Activated B cell treated with CpG ODN at 0.5 μM for 24 hours (primary cell): ENCODE results near the gene SEZ6L. TPM values are rescaled to one million over a fixed set of nuclear protein-coding genes. Genes with fewer than 3 reads are reported as not detected.

Experiments used
- ATAC-seq: fragments of 200-7000 bp; cut with Tn5 transposase; one replicate; pipeline ENCODE4 v1.10.0; 2021; ENCODE audit warnings: low read depth, mild to moderate bottlenecking, moderate library complexity
- CTCF ChIA-PET: fragments of 350-600 bp; sonication (Branson Sonifier 250); formaldehyde crosslinking; loops from one replicate; lab custom pipeline; 2021; ENCODE audit warnings: antibody characterized with exemption; lab: Charles Lee
- POLR2A ChIA-PET: fragments of 350-600 bp; sonication (Branson Sonifier 250); formaldehyde crosslinking; loops from one replicate; lab custom pipeline; 2021; ENCODE audit warnings: antibody characterized with exemption; lab: Charles Lee
- DNase-seq: peaks from one replicate; pipeline ENCODE4 v3.0.0; 2022
- H3K27ac Mint-ChIP-seq: one replicate; pipeline ENCODE4 v1.8.0; 2020; ENCODE audit warnings: mixed read lengths
- H3K27me3 Mint-ChIP-seq: one replicate; pipeline ENCODE4 v1.8.0; 2021; ENCODE audit warnings: mixed read lengths
- H3K36me3 Mint-ChIP-seq: one replicate; pipeline ENCODE4 v1.8.0; 2021; ENCODE audit warnings: low read depth, mixed read lengths
- H3K4me1 Mint-ChIP-seq: one replicate; pipeline ENCODE4 v1.8.0; 2021; ENCODE audit warnings: mixed read lengths
- H3K4me3 Mint-ChIP-seq: one replicate; pipeline ENCODE4 v1.8.0; 2020; ENCODE audit warnings: mild to moderate bottlenecking, mixed read lengths
- H3K9me3 Mint-ChIP-seq: one replicate; pipeline ENCODE4 v1.8.0; 2020; ENCODE audit warnings: mixed read lengths
- CTCF ChIP-seq: fragments of 200-600 bp; IDR thresholded peaks from one replicate; pipeline ENCODE4 v1.8.0; 2022; ENCODE audit warnings: antibody characterized with exemption, mild to moderate bottlenecking
- intact Hi-C: fragments of 100-400 bp; cut with micrococcal nuclease; formaldehyde crosslinking; loops from one replicate; pipeline ENCODE4 v1.15.1; 2024
- total RNA-seq: library from RNA; stranded (reverse); gene quantifications from 2 replicates; pipeline ENCODE4 v1.2.3, GENCODE V29; 2022

SEZ6L gene
- total RNA-seq, 1 donor from 2014 or later = not detected

GRCh38 chr22:26428515-26429457 is 259.5 kb downstream of the SEZ6L start, which contains the start of gene ASPHD2:
TSS of gene ASPHD2 (plus strand) at chr22:26429260. CDS start at chr22:26433616, 4,356 bp downstream.
- POLR2A ChIA-PET = interaction anchor here (0.6 to 1.3 kb wide), 5 partner anchors 10 to 244 kb away, joined by 3 to 7 read pairs (median 4); partner anchors contain the start of genes HPS4 and SRRD

GRCh38 chr22:26429458-26430286 is 260.4 kb downstream of the SEZ6L start:
- ChIA-PET CTCF (interaction anchor here (0.7 to 3.8 kb wide), 4 partner anchors 32 to 62 kb away, joined by 3 to 21 read pairs (median 5); partner anchors contain the start of gene SRRD), POLR2A (interaction anchor here (0.7 to 1.3 kb wide), 7 partner anchors 50 to 882 kb away, joined by 3 to 10 read pairs (median 5); partner anchors contain the start of genes HPS4 and SRRD)
- peaks cover 30% of the 10 kb centered on the region for H3K36me3 Mint-ChIP-seq
- intact Hi-C loops = loop anchor here (1.0 to 10.0 kb wide), 9 partner anchors 33 to 1489 kb away; partner anchors contain the start of genes GRK3, HPS4, MIAT and PITPNB
- no peaks in the 10 kb centered on the region for H3K27me3 Mint-ChIP-seq
- H3K4me1 Mint-ChIP-seq = peaks cover 63% of the 10 kb centered on the region
- peak overlapping the region; percentile 88 for H3K4me3 Mint-ChIP-seq
- no peaks in the 10 kb centered on the region for H3K9me3 Mint-ChIP-seq
- H3K27ac Mint-ChIP-seq = peak overlapping the region; percentile 71
- DNase-seq (no peak), ATAC-seq (peak; percentile 1)
- no peak for TF ChIP-seq CTCF

More at GRCh38 chr22:26428515-26429457, 259.5 kb downstream of the SEZ6L start, which contains the start of gene ASPHD2:
- Mint-ChIP-seq H3K27ac (peak within 1 kb of the TSS; percentile 98), H3K9me3 (no peaks in the 10 kb centered on the region), H3K4me1 (peaks cover 59% of the 10 kb centered on the region), H3K27me3 (no peaks in the 10 kb centered on the region), H3K36me3 (peaks cover 21% of the 10 kb centered on the region), H3K4me3 (peak within 1 kb of the TSS; percentile 92)
- intact Hi-C loops = loop anchor here (1.0 to 10.0 kb wide), 7 partner anchors 34 to 1490 kb away; partner anchors contain the start of genes GRK3, HPS4, PITPNB and SRRD
- no peak for TF ChIP-seq CTCF
- peak; percentile 83 for DNase-seq
- peak; percentile 82 for ATAC-seq
- CTCF ChIA-PET = interaction anchor here (3.8 kb wide), 1 partner anchor 33 kb away, joined by 21 read pairs; no protein-coding TSS in a partner anchor

- H3K27ac Mint-ChIP-seq = peak overlapping the region; percentile 71
- DNase-seq = no peak
- peaks cover 70% of the 10 kb centered on the region for H3K4me1 Mint-ChIP-seq
- peak overlapping the region; percentile 88 for H3K4me3 Mint-ChIP-seq
- H3K36me3 Mint-ChIP-seq = peaks cover 39% of the 10 kb centered on the region
- ChIA-PET POLR2A (interaction anchor here (0.9 to 1.5 kb wide), 5 partner anchors 53 to 883 kb away, joined by 3 to 10 read pairs (median 5); partner anchors contain the start of genes HPS4 and SRRD), CTCF (interaction anchor here (0.6 to 3.8 kb wide), 5 partner anchors 31 to 73 kb away, joined by 3 to 21 read pairs (median 5); partner anchors contain the start of gene SRRD)
- ATAC-seq = no peak
- intact Hi-C loops = loop anchor here (5.0 kb wide), 2 partner anchors 162 to 227 kb away; partner anchors contain the start of genes MIAT and TPST2
- no peak for TF ChIP-seq CTCF
- no peaks in the 10 kb centered on the region for H3K9me3 Mint-ChIP-seq
- no peaks in the 10 kb centered on the region for H3K27me3 Mint-ChIP-seq
These were observed 261.3 kb downstream of the SEZ6L start for GRCh38 chr22:26430600-26430999.

- no peak for DNase-seq
- H3K27ac Mint-ChIP-seq = peak overlapping the region; percentile 71
- POLR2A ChIA-PET = interaction anchor here (0.8 to 1.5 kb wide), 6 partner anchors 13 to 242 kb away, joined by 3 to 6 read pairs (median 4); partner anchors contain the start of genes HPS4 and SRRD
- peak overlapping the region; percentile 88 for H3K4me3 Mint-ChIP-seq
- no peaks in the 10 kb centered on the region for H3K9me3 Mint-ChIP-seq
- peaks cover 78% of the 10 kb centered on the region for H3K4me1 Mint-ChIP-seq
- no peaks in the 10 kb centered on the region for H3K27me3 Mint-ChIP-seq
- intact Hi-C loops = loop anchor here (5.0 kb wide), 2 partner anchors 161 to 226 kb away; partner anchors contain the start of genes MIAT and TPST2
- no peak for ATAC-seq
- CTCF ChIA-PET = interaction anchor here (0.6 to 3.8 kb wide), 4 partner anchors 30 to 72 kb away, joined by 3 to 21 read pairs (median 6); partner anchors contain the start of gene SRRD
- H3K36me3 Mint-ChIP-seq = peaks cover 47% of the 10 kb centered on the region
- TF ChIP-seq CTCF = no peak
These were observed 262.2 kb downstream of the SEZ6L start for GRCh38 chr22:26431261-26431995.
